Measurements from ENCODE around the gene GABARAPL2. TPM values are rescaled to one million over a fixed set of nuclear protein-coding genes. Genes with fewer than 3 reads are reported as not detected.

Gene GABARAPL2
- total and polyA plus RNA-seq, 2 experiments from 2014 or later = 47.8 to 130 TPM

Other genes with a start within 250 kb of the GABARAPL2 start
- 89.9 and 90.3 TPM in 2 replicates for gene CFDP1, start 132.9 kb upstream of the GABARAPL2 start, total RNA-seq (2014; rRNA removed; shearing (Covaris generic))
- 199 and 224 TPM in 2 replicates for gene CFDP1, start 132.9 kb upstream of the GABARAPL2 start, polyA plus RNA-seq (2016; fragmentation: Nextera tagmentation; extraction: Ambion mirVana)
- 68.5 and 72.0 TPM in 2 replicates for gene TMEM170A, start 101.7 kb upstream of the GABARAPL2 start, total RNA-seq (2014; rRNA removed; shearing (Covaris generic))
- 28.5 and 31.0 TPM in 2 replicates for gene TMEM170A, start 101.7 kb upstream of the GABARAPL2 start, polyA plus RNA-seq (2016; fragmentation: Nextera tagmentation; extraction: Ambion mirVana)
- gene CHST6, start 70.9 kb upstream of the GABARAPL2 start, total RNA-seq (2014; rRNA removed; shearing (Covaris generic)) = 13.2 and 22.2 TPM in 2 replicates
- 2.7 and 3.3 TPM in 2 replicates for gene CHST6, start 70.9 kb upstream of the GABARAPL2 start, polyA plus RNA-seq (2016; fragmentation: Nextera tagmentation; extraction: Ambion mirVana)
- not detected in 2 replicates for gene CHST5, start 30.3 kb upstream of the GABARAPL2 start, total RNA-seq (2014; rRNA removed; shearing (Covaris generic))
- gene CHST5, start 30.3 kb upstream of the GABARAPL2 start, polyA plus RNA-seq (2016; fragmentation: Nextera tagmentation; extraction: Ambion mirVana) = not detected in 2 replicates
- gene TMEM231, start 10.1 kb upstream of the GABARAPL2 start, total RNA-seq (2014; rRNA removed; shearing (Covaris generic)) = 9.3 and 19.9 TPM in 2 replicates
- gene TMEM231, start 10.1 kb upstream of the GABARAPL2 start, polyA plus RNA-seq (2016; fragmentation: Nextera tagmentation; extraction: Ambion mirVana) = 4.9 and 5.3 TPM in 2 replicates
- 49.4 and 53.6 TPM in 2 replicates for gene ADAT1, start 56.9 kb downstream of the GABARAPL2 start, total RNA-seq (2014; rRNA removed; shearing (Covaris generic))
- gene ADAT1, start 56.9 kb downstream of the GABARAPL2 start, polyA plus RNA-seq (2016; fragmentation: Nextera tagmentation; extraction: Ambion mirVana) = 17.4 and 18.5 TPM in 2 replicates
- 216 and 220 TPM in 2 replicates for gene KARS1, start 81.3 kb downstream of the GABARAPL2 start, total RNA-seq (2014; rRNA removed; shearing (Covaris generic))
- 229 and 243 TPM in 2 replicates for gene KARS1, start 81.3 kb downstream of the GABARAPL2 start, polyA plus RNA-seq (2016; fragmentation: Nextera tagmentation; extraction: Ambion mirVana)
- 12.0 and 14.9 TPM in 2 replicates for gene TERF2IP, start 81.4 kb downstream of the GABARAPL2 start, total RNA-seq (2014; rRNA removed; shearing (Covaris generic))
- gene TERF2IP, start 81.4 kb downstream of the GABARAPL2 start, polyA plus RNA-seq (2016; fragmentation: Nextera tagmentation; extraction: Ambion mirVana) = 18.0 and 19.5 TPM in 2 replicates
- gene CPHXL2, start 110.6 kb downstream of the GABARAPL2 start, total RNA-seq (2014; rRNA removed; shearing (Covaris generic)) = not detected in 2 replicates
- gene CPHXL2, start 110.6 kb downstream of the GABARAPL2 start, polyA plus RNA-seq (2016; fragmentation: Nextera tagmentation; extraction: Ambion mirVana) = not detected in 2 replicates
- not detected in 2 replicates for gene DUXB, start 135.1 kb downstream of the GABARAPL2 start, total RNA-seq (2014; rRNA removed; shearing (Covaris generic))
- gene DUXB, start 135.1 kb downstream of the GABARAPL2 start, polyA plus RNA-seq (2016; fragmentation: Nextera tagmentation; extraction: Ambion mirVana) = not detected in 2 replicates
- gene CPHXL, start 160.1 kb downstream of the GABARAPL2 start, total RNA-seq (2014; rRNA removed; shearing (Covaris generic)) = not detected in 2 replicates
- not detected in 2 replicates for gene CPHXL, start 160.1 kb downstream of the GABARAPL2 start, polyA plus RNA-seq (2016; fragmentation: Nextera tagmentation; extraction: Ambion mirVana)